GM19328 (cell line): ENCODE results near the gene NEU4.

Experiments
- ATAC-seq: cut with Tn5 transposase; IDR thresholded peaks from one replicate; pipeline ENCODE4 v1.9.1; 2021; ENCODE audit warnings: mild to moderate bottlenecking, moderate library complexity; ENCODE audit not compliant: unreplicated experiment

The NEU4 gene

DNA sequence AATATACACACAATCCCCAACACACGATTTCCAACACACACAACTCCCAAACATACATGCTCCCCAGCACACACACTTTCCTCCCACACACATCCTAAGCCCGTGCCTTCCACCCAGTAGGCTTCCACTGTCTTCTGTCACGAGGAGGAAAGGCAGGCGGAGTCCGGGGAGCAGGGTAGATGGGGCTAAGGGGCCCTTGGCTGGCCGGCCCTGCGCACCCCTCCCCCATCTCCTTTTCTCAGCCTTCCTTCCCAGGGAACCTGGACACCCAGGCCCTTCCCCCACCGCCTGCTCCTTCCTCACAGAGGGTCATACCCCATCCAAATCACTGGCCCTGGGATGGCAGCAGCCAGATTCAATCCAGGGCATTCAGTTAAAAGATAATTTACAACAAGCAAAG lies 53.1 kb downstream of the NEU4 start:
- no peak for ATAC-seq

DNA sequence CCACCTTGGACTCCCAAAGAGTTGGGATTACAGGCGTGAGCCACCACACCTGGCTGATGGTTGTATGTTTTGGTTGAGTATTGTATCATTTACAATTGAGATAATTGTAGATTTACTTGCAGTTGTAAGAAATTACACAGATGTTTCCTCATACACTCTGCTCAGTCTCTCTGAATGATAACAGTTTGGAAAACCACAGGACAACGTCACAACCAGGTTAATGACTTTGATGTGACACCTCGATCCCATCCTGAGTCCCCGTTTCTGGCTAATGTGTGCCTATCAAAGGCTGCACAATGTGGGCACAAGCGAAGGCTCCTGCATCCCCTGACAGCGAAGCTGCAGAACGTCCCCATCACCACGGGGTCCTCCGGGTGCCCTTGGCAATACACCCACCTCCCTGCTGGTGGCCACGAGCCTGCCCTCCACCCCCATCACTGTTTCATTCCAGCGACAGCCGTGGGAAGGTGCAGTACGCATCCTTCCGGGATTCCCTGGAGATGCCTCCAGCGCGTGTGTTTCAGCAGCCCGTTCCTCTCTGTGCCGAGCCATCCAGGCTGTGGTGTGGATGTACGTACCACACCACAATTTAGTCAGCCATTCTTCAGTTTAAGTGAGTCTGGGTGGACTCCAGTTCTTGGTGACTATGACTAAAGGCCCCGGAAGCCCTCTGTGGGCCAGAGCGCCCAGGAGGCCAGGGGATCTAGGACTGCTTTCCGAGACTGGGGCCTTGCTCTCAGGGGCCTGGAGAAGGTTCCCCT lies 54.0 kb downstream of the NEU4 start:
- ATAC-seq = no peak

DNA sequence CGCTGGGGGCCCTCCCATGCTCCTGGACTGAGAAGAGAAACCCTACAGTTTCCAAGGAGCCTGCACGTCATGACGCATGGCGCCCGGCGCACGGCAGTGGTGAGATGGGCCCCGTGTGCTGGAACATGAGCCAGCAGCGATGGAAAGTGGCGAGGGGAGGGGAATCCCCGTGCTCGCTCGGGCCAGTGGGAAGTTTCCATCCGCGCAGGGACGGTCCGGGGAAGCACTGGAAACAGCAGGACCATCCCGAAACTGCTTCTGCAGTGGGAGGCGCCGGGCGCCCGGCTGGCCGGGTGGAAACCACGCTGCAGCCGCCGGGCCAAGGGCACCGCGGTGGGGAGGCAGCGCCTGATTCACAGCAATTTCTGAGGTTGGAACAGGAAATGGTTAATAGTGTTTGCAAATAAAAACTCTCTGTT lies 54.6 kb downstream of the NEU4 start:
- ATAC-seq = no peak

DNA sequence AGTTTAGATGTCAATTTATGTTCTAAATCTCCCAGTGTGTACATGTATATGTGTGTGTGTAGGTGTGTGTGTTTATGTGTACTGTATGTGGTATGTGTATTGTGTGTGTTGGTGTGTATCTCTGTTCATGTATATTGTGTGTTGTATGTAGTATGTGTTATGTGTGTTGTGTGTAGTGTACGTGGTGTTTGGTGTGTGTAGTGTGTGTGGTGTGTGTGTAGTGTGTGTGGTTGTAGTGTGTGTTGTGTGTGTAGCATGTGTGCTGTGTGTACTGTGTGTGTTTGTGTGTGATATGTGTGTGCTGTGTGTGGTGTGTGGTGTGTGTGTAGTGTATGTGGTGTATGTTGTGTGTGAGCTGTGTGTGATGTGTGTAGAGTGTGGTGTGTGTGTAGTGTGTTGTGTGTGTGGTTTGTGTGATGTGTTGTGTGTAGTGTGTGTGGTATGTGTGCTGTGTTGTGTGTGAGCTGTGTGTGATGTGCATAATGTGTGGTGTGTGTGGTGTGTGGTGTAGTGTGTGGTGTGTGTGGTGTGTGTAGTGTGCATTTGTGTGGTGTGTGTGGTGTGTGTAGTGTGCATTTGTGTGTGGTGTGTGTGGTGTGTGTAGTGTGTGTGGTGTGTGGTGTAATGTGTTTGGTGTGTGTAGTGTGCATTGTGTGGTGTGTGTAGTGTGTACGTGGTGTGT lies 55.3 kb downstream of the NEU4 start:
- no peak for ATAC-seq

DNA sequence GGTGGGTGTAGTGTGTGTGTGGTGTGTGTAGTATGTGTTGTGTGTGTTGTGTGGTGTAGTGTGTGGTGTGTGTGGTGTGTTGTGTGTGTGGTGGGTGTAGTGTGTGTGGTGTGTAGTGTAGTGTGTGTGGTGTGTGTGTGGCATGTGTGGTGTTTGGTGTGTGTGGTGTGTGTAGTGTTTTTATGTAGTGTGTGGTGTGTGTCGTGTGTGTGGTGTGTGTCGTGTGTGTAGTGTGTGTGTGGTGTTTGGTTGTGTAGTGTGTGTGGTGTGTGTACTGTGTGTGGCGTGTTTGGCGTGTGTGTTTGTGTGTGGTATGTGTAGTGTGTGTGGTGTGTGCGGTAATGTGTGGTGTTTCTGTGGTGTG lies 55.8 kb downstream of the NEU4 start:
- ATAC-seq = no peak

DNA sequence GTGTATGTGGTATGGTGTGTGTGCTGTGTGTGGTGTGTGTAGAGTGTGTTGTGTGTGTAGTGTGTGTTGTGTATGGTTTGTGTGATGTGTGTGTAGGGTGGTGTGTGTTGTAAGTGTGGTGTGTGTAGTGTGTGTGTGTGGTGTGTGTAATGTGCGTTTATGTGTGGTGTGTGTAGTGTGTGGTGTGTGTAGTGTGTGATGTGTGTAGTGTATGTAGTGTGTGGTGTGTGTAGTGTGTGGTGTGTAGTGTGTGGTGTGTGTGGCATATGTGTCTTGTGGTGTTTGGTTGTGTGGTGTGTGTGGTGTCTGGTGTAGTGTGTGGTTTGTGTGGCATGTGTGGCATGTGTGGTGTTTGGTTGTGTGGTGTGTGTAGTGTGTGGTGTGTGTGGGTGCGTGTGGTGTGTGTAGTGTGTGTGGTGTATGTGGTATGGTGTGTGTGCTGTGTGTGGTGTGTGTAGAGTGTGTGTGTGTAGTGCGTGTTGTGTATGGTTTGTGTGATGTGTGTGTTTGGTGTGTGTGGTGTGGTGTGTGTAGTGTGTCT lies 56.5 kb downstream of the NEU4 start:
- no peak for ATAC-seq

DNA sequence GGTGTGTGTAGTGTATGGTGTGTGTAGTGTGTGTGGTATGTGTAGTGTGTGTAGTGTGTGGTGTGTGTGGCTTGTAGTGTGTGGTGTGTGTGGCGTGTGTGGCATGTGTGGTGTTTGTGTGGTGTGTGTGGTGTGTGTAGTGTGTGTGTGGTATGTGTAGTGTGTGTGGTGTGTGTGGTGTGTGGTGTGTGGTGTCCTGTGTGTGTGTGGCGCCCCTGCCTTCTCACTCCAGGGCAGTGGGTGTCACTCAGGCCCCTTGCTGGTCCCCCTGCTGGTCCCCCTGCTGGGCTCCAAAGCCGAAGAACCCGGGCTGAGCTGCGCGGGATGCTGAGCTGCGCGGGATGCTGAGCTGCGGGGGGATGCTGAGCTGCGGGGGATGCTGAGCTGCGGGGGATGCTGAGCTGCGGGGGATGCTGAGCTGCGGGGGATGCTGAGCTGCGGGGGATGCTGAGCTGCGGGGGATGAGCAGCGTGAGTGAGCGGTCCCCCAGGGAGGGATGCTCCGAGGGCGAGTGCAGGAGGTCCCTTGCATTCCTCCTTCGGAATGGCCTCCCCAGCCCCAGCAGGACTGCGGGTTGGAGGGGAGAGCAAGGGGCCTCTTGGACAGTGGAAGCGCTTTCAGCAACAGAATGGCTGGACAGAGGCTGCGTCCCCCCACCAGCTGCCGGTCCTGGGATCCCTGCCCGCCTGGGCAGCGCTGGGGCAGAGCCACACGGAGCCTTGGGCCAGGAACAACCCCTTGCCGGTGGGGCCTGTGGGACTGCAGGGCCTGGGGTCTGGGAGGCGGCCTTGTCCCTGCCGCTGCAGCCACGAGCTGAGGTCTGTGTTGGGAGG lies 57.2 kb downstream of the NEU4 start:
- no peak for ATAC-seq
